NCI-H1436 (cell line): Measurements from ENCODE around the gene BANP.
"Not testable (repeated sequence)": the region's sequence is repeated elsewhere in the genome, so short reads cannot be mapped to it uniquely, and the experiment has no call there.

Experiments
- DNase-seq: peaks from one replicate; lab custom pipeline; 2025; lab: John Stamatoyannopoulos, UW

The BANP gene

DNA sequence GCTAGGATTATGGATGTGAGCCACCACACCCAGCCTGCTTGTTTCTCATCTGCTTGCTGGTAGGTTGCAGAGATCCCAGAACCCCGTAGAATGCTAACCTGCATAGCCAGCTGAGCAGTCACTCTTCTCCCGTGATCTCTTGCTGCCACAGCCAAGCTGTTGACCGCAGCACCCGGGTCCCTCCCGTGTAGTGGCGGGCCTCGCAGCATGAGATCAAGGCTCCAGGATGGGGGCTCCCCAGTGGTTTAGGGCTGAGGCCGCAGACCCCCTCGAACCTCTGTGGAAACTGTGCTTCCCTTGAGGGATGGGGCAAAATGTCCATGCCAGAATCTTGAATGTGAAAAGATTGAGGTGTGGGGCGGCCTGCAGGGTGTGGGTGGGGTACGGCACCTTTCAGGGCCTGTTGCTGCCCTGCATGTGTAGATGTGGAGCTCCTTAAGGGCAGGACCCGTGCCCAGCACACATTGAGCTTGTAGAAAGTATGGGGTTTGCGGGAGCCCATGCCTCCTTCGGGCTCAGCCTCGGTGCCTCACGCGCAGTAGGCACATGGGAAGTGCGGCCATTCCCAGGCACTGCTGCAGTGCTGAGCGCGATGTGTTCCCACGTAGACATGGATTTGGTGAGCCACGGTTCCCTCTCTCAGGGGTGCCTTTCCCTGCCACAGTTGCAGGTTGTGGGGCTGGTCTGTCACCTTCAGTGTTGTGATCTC is 99.9 kb downstream of the BANP start:
- no peak for DNase-seq

DNA sequence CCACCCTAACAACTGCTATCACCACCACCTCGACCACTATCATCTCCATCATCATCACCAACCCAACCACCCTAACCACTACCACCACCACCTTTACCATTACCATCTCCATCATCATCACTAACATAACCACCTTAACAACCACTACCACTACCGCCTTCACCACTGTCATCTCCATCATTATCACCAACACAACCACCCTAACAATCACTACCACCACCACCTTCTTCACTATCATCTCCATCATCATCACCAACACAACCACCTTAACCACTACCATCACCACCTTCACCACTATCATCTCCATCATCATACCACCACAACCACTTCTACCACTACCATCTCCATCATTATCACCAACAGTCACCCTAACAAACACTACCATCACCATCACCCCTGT is 101.4 kb downstream of the BANP start:
- no peak for DNase-seq

DNA sequence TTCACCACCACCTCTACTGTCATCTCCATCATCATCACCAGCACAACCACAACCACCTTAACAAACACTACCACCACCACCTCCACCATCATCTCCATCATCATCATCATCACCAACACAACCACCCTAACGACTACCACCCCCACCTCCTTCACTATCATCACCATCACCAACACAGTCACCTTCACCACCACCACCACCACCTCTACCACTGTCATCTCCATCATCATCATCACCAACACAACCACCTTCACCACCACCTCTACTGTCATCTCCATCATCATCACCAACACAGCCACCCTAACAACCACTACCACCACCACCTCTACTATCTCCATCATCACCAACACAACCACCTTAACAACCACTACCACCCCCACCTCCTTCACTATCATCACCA is 102.2 kb downstream of the BANP start:
- not testable (repeated sequence) for DNase-seq

DNA sequence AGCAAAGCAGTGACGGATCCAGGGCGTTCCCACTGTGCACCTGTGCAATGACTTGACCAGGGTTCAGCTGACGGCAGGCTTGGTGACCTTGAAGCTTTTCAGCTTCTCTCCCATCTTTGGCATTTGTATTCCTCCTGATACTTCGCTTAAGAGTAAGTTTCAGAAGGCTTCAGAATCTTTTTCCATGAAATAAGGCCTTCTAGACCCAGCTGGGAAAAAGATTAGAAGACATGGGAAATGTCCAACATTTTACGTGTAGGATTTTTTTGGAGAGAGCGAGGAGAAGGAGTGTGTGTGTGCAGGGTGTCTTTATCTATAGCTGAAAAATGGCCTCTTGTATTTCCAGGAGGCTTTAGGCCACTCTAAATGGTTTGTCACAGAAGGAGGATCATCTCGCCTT is 104.1 kb downstream of the BANP start:
- no peak for DNase-seq

DNA sequence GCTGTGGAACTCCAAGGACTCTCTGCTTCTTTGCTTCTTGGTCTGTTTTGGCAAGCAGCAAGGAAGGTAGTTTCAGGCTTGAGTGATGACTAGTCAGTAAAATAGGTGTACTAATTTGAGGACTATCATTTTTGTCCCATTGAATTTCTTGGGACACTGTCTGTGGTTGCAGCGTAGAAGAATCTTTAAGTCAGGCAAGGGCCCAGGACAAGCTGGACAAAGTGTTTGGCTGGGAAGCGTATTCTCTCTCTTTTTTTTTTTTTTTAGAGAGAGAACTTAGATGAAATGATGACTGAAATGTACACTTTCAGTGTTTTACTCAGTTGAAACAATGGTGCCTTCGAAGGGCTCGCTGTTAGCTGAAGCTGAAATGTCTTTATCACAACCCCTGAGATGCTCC is 105.0 kb downstream of the BANP start:
- no peak for DNase-seq

DNA sequence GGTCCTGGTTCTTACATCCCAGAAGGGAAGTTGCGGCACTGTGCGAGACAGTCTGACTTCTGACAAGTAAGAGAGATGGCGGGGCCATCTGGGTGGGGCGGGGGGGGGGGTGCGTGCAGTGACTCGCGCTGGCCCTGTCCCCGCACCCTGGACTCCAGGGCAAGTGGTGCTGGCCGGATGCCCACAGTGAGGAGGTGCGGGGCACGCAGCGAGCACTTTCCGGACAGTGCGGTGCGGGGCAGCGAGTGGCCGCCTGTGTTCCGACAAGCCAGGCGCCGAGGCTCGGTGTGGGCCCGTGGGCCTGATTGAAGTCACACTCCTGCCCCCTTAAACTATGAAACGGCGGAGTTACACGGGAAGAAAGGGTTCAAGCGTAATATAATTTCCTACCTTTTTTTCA is 106.4 kb downstream of the BANP start:
- DNase-seq, result no peak

DNA sequence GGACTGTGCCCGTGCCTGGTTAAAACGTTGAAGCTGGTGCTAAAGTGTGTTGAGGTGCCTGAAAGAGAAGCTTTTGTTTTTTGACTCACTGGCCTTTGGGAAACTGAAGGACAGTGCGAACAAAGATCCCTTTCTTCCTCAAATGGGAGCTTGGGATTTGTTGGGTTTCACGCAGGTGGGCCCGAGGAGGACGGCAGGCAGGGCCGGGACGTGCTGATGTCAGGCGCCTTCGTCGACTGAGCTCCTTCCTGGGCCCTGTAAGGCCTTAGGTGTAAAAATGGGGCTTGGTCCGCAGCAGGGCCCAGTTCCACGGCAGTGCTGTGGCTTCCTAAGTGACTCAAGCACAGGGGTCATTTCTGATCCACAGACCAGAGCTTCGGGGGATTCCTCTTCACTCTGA is 106.9 kb downstream of the BANP start:
- no peak for DNase-seq

DNA sequence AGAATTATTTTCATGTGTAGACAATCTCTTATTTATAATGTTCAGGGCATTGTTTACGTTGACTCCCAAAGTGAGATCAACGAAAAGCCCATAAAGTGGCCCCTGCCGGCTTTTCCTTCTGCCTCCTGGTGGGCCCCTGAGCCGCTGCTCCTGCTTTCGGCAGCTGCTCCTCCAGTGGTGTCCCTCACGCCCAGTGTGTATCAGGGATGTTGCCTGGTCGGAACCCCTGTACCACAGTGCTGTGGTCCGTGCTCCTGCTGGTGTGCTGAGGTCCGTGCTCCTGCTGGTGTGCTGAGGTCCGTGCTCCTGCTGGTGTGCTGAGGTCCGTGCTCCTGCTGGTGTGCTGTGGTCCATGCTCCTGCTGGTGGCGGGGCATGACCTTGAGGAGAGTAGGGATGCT is 107.6 kb downstream of the BANP start:
- DNase-seq, result no peak

DNA sequence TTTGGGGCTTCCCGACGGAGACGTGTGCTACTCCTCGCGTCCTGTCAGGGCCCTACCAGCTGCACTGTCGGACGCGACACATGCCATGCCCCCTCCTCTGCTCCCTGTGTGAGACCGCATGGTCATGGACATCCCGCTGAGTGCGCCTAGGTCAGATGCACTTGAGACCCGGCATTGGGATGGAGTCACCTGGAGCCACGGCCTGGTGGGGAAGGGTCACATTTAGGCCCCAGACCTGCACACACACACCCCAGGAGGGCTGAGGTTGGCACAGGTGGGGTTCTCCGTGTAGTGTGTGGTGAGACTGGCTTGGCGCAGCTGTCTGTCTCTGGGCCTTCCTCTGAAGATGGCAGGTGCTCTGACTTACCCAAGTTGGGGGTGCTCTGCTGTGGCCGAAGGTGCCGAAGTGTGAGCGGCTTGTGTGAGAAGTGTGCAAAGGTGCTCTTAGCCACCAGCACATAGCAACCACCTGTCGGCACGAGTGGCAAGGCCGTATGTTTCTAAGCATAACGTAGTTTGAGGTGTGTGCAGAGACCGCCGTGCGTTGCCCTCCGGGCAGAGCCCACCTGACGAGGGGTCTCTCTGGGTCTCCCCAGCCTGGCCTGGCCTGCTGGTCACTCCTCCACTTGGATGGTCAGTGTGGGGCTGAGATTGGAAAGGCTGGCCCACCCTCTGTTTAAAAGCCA is 108.6 kb downstream of the BANP start:
- no peak for DNase-seq

DNA sequence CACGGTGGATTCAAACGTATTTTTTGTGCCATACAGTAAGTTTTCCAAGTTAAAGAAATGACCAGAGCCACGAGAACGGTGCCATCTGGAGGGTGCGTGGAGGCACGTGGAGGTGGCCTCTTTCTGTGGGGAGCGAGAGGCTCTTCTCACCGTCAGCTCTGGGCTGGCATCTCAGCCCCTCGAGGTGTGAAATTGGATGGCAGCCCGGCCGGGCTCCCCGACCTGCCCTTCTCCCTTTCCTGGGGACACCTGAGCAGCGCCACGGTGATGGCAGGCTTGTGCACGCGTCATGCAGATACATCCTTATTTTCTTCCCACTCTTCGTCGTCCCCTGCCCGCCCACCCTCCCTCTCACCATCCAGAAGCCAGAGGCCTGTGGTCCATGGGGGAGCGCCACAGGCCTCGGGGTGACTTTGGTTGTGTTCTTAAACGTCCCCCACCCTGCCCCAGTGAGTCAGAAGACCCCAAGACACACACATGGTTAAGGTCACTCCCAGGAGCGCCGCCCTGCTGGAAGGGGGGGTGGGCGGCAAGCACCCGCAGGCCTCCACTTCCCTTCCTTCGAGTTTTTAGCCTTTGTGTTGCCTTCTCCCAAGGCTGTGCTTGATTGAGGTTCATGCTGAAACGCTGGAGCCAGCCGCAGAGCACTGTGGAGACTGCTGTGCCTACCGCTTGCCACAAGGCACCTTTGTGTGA is 109.4 kb downstream of the BANP start:
- DNase-seq, result no peak

DNA sequence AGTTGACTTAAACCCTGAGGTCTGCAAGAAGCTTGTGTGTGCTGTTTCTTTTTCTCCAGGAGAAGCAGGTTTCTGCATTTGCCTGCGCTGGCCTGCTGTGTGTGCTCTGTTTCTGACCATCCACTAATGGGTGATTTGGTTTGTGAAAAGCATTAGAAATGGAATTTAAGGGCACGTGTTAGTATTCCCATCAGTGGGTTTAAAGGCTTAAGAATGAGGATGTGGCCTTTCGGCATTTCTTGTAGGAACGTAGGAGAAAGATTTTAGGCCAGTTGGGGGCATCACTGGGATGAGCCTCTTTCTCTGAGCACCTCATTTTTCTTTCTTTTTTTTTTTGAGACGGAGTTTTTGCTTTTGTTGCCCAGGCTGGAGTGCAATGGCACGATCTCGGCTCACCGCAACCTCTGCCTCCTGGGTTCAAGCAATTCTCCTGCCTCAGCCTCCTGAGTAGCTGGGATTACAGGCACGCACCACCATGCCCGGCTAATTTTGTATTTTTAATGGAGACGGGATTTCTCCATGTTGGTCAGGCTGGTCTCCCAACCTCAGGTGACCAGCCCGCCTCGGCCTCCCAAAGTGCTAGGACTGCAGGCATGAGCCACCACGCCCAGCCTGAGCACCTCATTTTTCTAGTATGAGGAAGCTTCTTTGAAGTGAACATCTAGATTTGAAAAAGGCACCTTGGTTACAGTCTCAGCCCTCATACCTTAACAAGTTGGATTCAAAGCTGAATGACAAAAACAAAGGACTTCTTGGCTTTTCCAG is 110.3 kb downstream of the BANP start:
- DNase-seq, result no peak

DNA sequence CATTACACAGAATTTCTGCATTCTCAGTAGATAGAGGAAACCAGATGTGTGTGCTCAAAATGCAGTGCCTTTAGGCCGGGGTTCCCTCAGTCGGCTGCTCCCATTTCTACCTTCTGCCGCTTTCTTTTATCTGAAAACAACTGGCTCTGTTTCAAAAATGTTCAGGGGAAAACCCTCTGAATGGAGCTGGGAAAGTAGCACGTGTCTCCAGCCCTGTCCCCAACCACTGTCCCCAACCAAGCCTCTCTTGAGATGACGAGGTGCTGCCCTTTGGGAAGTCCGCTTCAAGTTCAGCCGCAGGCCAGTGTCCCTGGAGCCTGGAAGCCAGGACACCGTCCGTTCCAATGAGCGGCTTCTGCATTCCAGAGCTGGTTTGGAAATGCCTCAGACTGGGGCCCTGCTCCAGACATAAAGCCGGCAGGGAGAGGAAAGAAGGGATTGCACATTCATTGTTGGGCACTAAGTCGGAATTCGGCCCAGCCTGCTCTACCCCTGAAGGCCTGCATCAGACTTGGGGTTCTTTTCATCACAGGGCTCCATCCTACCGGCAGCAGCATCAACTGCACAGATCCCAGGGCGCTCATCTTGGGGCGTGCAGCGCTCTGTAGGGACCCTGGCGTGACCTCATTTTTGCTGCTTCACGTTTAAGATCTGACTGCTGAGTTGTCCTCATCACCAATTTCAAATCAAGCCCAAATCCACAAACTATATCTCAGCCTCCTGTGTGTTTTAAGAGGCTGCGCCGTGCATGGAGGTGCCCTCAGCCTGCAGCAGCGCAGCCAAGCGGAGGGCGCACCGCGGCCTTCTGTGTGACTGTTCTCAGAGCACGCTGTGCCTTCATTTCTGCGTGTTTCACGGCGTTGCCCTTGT is 111.3 kb downstream of the BANP start:
- no peak for DNase-seq

DNA sequence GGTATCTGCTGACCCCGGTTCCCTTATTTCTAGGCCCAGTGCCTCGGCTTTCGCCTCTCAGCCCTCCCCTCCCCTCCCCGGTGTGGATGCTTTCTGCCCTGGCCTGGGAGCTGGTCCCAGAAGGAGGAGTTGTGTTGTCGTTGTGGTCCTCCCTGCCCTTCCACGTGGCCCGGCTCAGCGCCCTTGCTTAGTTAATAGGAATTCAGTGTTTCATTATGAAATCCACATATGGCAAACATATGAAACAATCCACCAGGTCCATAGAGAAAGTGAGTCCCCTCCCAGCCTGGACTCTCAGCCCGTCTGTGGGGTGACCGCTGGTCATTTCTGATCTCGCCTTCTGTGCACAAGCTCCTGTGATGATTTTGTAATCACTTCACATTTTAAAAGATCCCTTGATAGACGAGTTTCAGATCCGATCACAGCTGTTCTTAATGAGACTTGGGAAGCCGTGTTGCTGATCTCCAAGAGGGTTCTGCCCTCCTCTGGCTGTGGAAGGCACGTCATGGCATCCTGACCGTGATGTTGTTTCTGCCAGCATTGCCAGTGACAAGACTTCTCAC is 112.1 kb downstream of the BANP start:
- no peak for DNase-seq

DNA sequence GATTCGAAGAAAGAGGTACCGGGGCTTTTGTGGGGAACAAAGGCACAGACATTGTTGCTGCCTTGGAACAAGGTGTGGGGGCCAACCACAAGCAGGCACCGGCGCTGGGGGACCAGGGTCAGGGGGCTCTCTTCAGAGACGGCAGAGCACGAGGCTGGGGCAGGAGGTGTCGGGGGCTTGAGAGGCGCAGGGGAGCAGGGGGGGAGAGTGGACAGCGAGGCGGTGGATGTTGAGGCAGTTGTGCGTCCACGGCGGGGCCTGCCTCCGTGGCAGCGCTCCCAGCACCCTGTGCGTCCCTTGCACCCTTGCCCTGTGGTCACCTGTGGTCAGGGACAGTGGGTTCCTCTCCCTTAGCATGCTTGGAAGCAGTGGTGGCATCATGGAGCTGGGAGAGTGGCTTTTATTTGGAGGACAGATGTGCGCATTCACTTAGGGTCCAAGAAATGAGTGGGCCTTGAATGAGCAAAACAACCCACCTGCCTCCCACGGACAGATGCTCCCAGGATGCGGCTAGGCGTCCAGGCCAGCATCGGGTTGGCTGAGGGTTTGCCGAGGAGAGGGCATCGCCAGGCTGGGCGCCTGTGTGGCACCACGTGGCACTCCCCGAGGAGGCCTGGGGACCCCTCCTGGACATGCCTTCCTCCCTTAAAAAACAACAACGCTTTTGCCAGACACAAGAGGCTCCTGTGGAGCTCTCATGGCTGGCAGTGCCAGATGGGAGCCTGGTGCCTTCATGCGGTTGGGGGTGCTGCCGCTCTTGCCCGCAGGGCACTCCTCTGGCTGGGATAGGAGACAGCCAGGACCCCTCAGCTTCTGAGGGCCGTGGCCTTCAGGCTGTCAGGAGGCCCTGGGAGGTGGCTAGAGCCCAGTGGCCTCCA is 113.0 kb downstream of the BANP start:
- DNase-seq, result no peak

DNA sequence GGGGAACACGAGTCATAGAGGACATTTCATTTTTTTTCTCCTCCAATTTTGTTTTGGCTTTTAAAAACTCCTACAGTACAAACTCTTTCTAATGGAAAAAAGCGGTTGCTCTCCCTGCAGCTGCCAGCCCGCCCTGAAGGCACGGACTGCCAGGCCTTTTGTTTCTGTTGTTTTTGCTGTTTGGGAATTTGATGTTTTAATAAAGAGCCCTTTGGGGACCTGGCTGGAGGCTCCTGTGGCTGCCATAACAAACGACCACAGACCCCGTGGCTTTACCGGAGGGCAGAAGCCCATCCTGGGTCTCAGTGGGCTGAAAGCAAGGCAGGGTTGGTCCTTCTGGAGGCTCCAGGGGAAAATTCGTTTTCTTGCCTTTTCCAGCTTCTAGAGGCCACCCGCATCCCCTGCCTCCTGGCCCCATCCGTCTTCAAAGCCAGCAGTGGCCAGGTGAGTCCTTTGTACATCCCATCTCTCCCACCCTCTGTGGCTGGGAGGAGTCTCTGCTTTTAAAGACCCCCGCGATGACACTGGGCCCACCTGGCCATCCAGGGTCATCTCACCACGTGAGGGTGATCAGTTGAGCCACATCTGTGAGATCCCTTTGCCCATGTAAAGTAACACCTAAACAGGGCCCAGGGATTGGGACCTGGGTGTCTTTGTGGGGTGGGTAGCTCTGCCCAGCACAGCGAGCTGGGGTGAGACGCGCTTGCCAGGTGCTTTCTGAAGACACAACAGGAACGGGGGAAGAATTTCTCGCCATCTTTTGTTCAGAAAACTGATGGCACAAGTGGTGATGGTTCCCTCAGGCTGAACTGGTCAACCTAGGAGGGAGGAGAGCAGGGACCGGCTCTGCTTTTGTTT is 113.9 kb downstream of the BANP start:
- DNase-seq, result no peak

DNA sequence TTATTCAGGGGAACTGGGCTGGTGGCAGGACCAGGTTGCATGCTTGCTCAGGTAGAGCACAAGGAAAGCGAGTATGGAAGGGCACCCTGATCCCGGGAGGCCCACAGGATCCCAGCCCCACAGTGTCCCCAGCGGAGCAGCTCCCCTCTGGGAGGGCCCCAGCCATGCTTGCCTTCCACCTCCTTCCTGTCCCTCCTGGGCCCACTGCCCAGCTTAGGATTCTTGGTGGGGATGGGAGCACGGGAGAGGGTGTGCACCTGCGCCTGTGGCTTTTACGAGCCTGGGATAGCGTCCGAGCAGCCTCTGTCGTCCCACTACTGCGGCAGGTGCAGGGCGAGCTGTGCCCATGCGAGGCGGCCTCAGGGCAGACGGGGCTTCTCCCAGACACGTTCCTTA is 114.5 kb downstream of the BANP start:
- no peak for DNase-seq

DNA sequence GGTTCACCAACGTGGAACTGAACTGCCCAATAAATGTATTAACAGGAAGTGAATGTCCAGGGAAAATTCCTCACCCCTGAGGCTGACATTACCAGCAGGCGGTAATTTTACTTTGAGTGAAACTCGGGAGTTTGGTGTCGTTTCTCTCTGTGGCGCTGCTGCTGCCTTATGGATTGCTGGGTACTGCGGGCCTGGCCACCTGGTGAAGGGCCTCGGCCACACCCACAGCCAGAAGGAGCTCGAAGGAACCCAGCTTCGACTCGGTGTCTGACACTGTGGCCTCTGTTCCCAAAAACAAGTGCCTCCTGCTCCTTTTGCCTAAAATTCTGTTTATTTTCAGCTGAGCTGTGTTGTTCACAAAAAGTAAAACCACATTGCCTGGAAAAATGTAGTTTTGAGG is 115.0 kb downstream of the BANP start:
- no peak for DNase-seq

DNA sequence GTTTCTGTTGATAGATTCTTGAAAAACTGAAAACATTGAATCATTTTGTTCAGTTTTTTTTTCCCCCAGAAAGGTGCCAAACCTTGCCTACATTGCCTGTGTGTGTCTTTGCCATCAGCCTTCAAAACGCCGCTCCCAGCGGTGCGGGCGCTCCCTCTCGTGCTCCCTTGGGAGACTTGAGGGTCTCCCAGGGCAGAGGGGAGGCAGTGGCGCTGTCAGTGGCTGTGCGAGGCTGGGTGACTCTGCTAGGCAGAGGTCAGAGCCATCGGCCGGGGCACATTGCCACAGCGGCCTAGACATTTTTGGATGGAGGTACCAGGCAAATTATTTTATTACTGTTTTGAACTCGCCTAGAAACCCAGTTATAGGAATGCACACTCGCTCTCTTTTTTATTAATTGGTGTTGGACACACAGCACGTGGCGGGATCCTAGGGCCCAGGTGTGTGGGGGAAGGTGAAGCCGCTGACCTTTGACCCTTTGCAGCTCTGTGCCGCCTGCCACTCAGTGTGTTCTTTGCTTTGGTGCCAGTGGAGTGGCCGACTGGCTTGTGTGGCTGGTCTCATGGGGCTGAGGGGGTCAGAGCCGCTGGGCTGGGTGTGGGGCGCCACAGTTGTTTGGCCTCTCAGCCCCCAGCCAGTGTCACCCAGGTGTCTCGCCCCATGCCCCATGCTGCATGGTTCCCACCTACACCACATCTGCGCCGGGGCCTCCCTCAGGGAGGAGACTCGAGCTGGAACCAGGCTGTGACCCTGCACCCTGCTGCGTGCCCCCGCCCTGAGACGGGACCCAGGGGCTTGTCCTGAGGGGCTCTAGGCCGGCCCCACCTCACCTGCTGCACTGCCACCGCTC is 115.7 kb downstream of the BANP start:
- DNase-seq, result no peak
